ENCODE data around the gene CCDC110.
"Not testable (repeated sequence)": the region's sequence is repeated elsewhere in the genome, so short reads cannot be mapped to it uniquely, and the experiment has no call there.

CCDC110 gene

DNA sequence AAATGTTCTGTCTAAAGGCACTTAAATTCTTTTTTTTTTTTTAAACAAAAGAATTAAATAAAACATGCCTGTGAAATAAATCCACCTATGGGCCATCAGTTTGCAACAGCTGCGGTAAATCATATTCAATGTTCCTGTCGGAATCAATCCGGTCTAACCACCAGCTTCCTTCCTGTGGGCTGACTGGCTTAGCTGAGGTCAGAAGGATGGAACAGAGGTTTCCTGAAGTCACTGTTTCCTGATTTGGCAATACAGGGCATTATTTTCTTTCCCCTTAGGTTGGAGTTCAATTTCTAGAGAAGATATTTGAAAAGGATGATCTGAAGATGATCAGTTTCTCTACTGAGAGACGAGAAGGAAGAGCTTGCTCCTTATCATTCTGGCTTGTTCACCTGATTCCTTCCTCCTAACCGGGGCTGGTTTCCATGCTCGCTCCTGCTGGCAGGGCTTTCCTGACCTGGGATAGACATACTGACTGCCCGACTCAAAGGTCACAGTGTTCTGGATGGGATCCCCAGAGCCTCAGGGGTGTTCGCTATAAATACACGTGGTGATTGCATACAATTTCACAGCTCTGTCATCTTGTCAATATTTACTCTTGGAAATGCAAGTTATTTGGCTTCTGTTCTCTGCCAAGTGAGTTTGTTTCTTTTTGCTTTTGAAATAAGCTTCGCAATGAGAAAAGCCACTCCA is 42.1 kb upstream of the CCDC110 start:
- H3K4me3 ChIP-seq (replicated peaks; ENCODE audit: low read depth, low read length) = no peak overlapping the region
- TF ChIP-seq, protein P1, sequence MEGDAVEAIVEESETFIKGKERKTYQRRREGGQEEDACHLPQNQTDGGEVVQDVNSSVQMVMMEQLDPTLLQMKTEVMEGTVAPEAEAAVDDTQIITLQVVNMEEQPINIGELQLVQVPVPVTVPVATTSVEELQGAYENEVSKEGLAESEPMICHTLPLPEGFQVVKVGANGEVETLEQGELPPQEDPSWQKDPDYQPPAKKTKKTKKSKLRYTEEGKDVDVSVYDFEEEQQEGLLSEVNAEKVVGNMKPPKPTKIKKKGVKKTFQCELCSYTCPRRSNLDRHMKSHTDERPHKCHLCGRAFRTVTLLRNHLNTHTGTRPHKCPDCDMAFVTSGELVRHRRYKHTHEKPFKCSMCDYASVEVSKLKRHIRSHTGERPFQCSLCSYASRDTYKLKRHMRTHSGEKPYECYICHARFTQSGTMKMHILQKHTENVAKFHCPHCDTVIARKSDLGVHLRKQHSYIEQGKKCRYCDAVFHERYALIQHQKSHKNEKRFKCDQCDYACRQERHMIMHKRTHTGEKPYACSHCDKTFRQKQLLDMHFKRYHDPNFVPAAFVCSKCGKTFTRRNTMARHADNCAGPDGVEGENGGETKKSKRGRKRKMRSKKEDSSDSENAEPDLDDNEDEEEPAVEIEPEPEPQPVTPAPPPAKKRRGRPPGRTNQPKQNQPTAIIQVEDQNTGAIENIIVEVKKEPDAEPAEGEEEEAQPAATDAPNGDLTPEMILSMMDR (IDR thresholded peaks at IDR 0.05; ENCODE audit: low read length, missing control alignments) = no peak
- peak; percentile 96 for DNase-seq (ENCODE audit: low read depth)

DNA sequence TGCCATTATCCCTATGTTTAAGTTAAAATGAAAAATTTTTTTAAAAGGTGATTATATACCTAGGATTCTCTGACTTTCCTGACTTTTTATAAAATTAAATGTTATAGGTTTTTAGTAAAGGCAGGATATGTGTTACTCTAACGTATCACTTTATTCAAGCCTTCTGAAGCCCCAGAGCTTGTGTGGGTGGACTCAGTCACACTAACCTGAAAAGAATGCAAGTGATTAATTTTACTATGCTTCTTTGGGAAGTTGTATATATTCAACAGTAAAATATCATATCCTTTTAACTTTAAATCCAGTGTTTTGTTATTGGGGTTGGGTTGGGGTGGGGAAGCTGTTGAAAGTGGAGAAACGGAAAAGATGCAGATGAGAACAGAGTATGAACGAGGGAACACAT is 41.0 kb upstream of the CCDC110 start:
- no peak overlapping the region for H3K4me3 ChIP-seq (replicated peaks; ENCODE audit: low read depth, low read length)
- DNase-seq (ENCODE audit: low read depth) = peak; percentile 55
- TF ChIP-seq, protein P1 (IDR thresholded peaks at IDR 0.05; ENCODE audit: low read length, missing control alignments) = no peak

DNA sequence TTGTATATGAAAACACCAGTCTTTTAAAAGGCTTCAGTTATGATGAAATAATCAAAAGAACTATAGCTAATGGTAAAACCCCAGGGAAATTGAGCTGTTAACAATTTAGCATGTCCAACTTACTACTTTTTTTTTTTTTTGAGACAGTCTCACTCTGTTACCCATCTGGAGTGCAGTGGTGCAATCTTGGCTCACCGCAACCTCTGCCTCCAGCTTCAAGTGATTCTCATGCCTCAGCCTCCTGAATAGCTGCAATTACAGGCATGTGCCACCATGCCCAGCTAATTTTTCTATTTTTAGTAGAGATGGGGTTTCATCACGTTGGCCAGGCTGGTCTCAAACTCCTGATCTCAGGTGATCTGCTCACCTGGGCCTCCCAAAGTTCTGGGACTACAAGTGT is 39.7 kb upstream of the CCDC110 start:
- DNase-seq (ENCODE audit: low read depth) = not testable (repeated sequence)

DNA sequence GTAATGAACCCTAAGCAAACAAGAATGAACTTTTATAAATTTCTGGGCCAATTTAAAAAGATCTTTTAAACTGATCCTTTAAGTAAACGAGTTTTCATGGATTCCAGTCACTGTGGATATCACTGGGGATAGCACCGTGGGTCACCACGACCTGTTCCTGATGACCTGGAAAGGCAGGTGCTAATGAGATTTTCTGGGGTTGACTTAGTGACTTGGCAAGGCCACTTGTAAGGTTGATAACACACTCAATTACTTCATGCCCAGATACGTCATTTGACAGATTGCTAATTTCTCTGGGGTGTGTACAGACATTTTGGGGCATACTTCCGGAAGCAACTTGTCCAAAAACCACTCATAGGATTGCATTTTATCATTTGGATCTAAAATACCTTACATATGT is 39.3 kb upstream of the CCDC110 start:
- TF ChIP-seq, protein P1 (IDR thresholded peaks at IDR 0.05; ENCODE audit: low read length, missing control alignments) = no peak
- H3K4me3 ChIP-seq (replicated peaks; ENCODE audit: low read depth, low read length) = no peak overlapping the region
- DNase-seq (ENCODE audit: low read depth) = no peak

More for the DNA sequence above, 39.7 kb upstream of the CCDC110 start:
- H3K4me3 ChIP-seq (replicated peaks; ENCODE audit: low read depth, low read length) = not testable (repeated sequence)

DNA sequence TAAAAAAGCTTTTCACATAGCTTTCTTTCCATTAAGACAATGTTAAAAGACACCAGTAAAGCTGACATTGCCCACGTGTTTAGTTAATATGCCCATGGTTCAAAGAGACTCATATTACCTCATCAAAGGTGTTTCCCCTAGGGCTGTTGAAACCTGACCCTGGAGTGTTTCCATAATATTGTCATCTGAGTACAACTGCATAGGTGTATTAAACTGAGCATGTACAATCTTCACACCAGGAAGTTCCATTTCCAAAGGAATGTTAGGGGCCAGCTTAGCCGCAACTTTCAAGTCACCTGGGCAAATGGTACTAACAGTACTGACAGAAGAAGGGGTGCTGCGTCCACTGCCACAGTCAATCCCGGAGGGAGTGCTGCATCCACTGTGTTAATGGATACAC is 36.6 kb upstream of the CCDC110 start:
- TF ChIP-seq, protein P1 (IDR thresholded peaks at IDR 0.05; ENCODE audit: low read length, missing control alignments) = no peak
- no peak for DNase-seq (ENCODE audit: low read depth)
- no peak overlapping the region for H3K4me3 ChIP-seq (replicated peaks; ENCODE audit: low read depth, low read length)

DNA sequence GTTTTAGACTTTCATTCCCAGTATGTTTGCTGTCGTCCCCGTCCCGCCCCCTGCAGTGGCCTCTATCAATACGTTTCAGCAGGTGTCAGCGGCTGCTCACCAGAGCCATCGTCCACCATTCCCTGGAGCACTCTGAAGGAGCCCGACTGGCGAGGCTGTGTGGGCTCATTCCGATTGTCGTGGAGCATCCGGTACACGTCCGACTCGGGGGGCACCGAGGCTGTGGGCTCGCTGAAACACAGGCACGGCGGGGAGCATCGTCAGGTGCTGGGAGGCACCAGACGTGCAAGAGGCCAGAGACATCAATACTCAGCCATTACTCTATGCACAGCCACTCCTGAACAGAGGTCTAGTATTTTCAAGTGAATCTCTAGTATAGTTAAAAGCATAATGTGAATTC is 34.9 kb upstream of the CCDC110 start:
- TF ChIP-seq, protein P1 (IDR thresholded peaks at IDR 0.05; ENCODE audit: low read length, missing control alignments) = no peak
- DNase-seq (ENCODE audit: low read depth) = no peak

DNA sequence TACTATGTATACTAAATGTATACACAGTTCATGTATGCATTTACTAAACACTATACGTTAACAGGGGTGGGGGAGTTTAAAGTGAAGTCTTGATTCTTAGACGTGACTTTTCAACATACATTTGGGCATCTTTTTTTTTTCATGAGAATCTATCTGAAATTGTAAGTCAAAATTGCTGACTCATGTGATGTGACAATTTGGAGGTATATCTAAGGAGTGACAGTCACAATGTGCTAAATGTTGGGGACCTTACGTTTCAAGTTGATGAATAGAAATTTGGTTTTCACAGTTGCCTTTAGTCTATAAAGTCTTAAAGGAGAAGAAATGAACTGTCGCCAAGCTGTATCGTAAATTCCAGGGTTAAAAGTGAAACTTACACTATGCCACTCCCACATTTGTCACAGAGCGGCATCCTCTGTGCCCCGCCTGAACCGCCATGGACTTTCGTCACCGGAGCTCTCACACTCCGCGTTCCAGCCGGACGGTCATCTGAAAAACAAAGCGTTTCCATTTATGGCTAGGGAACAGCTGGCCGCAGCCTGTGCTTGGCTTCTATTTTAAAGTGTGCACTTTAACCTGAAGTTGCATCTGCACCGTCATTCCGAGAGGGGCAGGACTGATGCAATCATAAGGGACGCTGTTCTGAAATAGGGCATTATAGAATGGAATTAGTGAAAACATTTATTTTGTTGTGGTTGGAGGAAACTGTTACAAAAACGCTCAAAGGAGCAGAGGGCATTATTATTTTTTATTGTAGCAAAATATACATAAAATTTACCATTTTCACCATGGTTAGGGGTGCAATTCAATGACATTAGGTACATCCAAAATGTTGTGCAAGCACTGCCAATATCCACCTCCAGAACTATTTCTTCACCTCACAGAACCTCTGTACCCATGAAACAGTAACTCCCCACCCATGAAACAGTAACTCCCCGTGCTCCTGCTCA is 32.8 kb upstream of the CCDC110 start:
- TF ChIP-seq, protein P1 (IDR thresholded peaks at IDR 0.05; ENCODE audit: low read length, missing control alignments) = no peak
- no peak overlapping the region for H3K4me3 ChIP-seq (replicated peaks; ENCODE audit: low read depth, low read length)
- peak; percentile 75 for DNase-seq (ENCODE audit: low read depth)

More for the DNA sequence above, 34.9 kb upstream of the CCDC110 start:
- no peak overlapping the region for H3K4me3 ChIP-seq (replicated peaks; ENCODE audit: low read depth, low read length)
